ENCODE measurements around the gene NDUFS4. TPM values are rescaled to one million over a fixed set of nuclear protein-coding genes. Genes with fewer than 3 reads are reported as not detected.

The NDUFS4 gene
- total RNA-seq, 1 experiment from 2014 or later = 92.9 TPM

GRCh38 chr5:53545744-53546143, 14.7 kb upstream of the NDUFS4 start:
- H4K20me1 ChIP-seq (ENCODE audit: control insufficient read depth, insufficient read depth, insufficient read length) = no peaks in the 10 kb centered on the region
- peaks cover 51 to 54% of the 10 kb centered on the region in 2 experiments for H3K4me1 Mint-ChIP-seq
- TF ChIP-seq CTCF (conservative IDR thresholded peaks at IDR 0.05) = no peak
- no peak overlapping the region for H2BK12ac ChIP-seq (ENCODE audit: insufficient read length, low read depth, low read length)
- H2BK20ac ChIP-seq (ENCODE audit: low read depth, low read length, poor library complexity, severe bottlenecking) = no peak overlapping the region
- H2BK5ac ChIP-seq (ENCODE audit: insufficient read length, low read length) = no peak overlapping the region
- peak overlapping the region; percentile 18 to 66; a peak in 4 of 5 replicates for H3K4me3 Mint-ChIP-seq
- no peaks in the 10 kb centered on the region for H3K27me3 ChIP-seq (ENCODE audit: insufficient read depth, low read length)
- H3K27ac Mint-ChIP-seq = peak overlapping the region in 2 of 3 experiments; percentile 82 to 95; a peak in 4 of 7 replicates
- H3K23me2 ChIP-seq (ENCODE audit: insufficient read length, low read depth, low read length, poor library complexity, severe bottlenecking) = no peaks in the 10 kb centered on the region
- no peak overlapping the region for H3T11ph ChIP-seq (ENCODE audit: low read length)
- no peak overlapping the region for H3K4me2 ChIP-seq (ENCODE audit: insufficient read depth, insufficient read length, low read length)
- H3K27me3 Mint-ChIP-seq (ENCODE audit: low read depth) = no peaks in the 10 kb centered on the region
- WGBS (ENCODE audit: extremely low coverage, insufficient read length, low lambda C conversion rate) = no CpG with 5 or more reads among the region's 2 CpGs
- peak; percentile 52 for DNase-seq
- no peak overlapping the region for H3K56ac ChIP-seq (ENCODE audit: insufficient read length, low read depth, low read length)
- H3K23ac ChIP-seq (ENCODE audit: insufficient read length, low read depth, low read length) = no peak overlapping the region
- H3K36me3 Mint-ChIP-seq (ENCODE audit: insufficient read depth in 1 of 3, low read depth in 3 of 3) = peaks cover 3 to 12% (median 6%) of the 10 kb centered on the region in 3 experiments; a peak in 5 of 7 replicates
- 0 out of 2 replicates have a peak, but pooled peaks cover 2% of the 10 kb centered on the region for H3K4me1 ChIP-seq (ENCODE audit: insufficient read depth, low read length)
- no peaks in the 10 kb centered on the region for H3K79me1 ChIP-seq (ENCODE audit: insufficient read depth, low read depth, low read length, poor library complexity, severe bottlenecking)
- no peak overlapping the region for H3K9ac ChIP-seq (ENCODE audit: extremely low read depth, insufficient read length, low read length)
- no peaks in the 10 kb centered on the region for H3K9me3 ChIP-seq (ENCODE audit: control insufficient read depth, low read depth, low read length)
- H3K27ac ChIP-seq (ENCODE audit: insufficient read length, low read depth, low read length) = no peak overlapping the region
- H3K18ac ChIP-seq (ENCODE audit: insufficient read length, low read depth, low read length) = no peak overlapping the region
- no peak overlapping the region for H2AK5ac ChIP-seq (ENCODE audit: insufficient read length, low read length)
- H3K79me2 ChIP-seq (ENCODE audit: insufficient read depth, low read length) = no peaks in the 10 kb centered on the region
- no peak overlapping the region for H2AFZ ChIP-seq (ENCODE audit: low read length)
- H2BK15ac ChIP-seq (ENCODE audit: low read depth, low read length) = no peak overlapping the region
- no peak overlapping the region for H4K5ac ChIP-seq (ENCODE audit: insufficient read length, low read depth, low read length)
- no peak overlapping the region for H2BK120ac ChIP-seq (ENCODE audit: low read depth, low read length, poor library complexity, severe bottlenecking)
- no peak overlapping the region for H3K14ac ChIP-seq (ENCODE audit: insufficient read depth, low read length)
- H3K4ac ChIP-seq (ENCODE audit: low read depth, low read length) = no peak overlapping the region
- no peak overlapping the region for H4K8ac ChIP-seq (replicated peaks; ENCODE audit: insufficient read length, low read depth, low read length)
- no peak overlapping the region for H4K91ac ChIP-seq (ENCODE audit: insufficient read length, low read depth, low read length)
- peaks cover 5 to 13% of the 10 kb centered on the region in 2 experiments for H3K9me3 Mint-ChIP-seq
